GM12874 (cell line): Measurements from ENCODE around the gene SIX6.

Experiments used
- CTCF ChIP-seq: IDR thresholded peaks from 2 replicates; pipeline ENCODE4 v1.5.1; 2011; ENCODE audit warnings: low read depth, mild to moderate bottlenecking, control low read depth, low read length, moderate library complexity; ENCODE audit not compliant: insufficient read depth

Gene SIX6

GRCh38 chr14:60514741-60515491 lies 6.0 kb downstream of the SIX6 start:
- peak; percentile 59 for TF ChIP-seq CTCF

GRCh38 chr14:60515511-60516289 lies 6.8 kb downstream of the SIX6 start:
- TF ChIP-seq CTCF, result no peak

- no peak for TF ChIP-seq CTCF
These were observed 23.5 kb downstream of the SIX6 start for GRCh38 chr14:60532442-60532841.

- TF ChIP-seq CTCF, result no peak
These were observed 28.7 kb downstream of the SIX6 start for GRCh38 chr14:60537663-60538062.

- TF ChIP-seq CTCF, result no peak
These were observed 35.7 kb downstream of the SIX6 start for GRCh38 chr14:60544659-60545058.

GRCh38 chr14:60553808-60554207 lies 44.9 kb downstream of the SIX6 start:
- no peak for TF ChIP-seq CTCF

- peak; percentile 76 for TF ChIP-seq CTCF
These were observed 53.1 kb downstream of the SIX6 start for GRCh38 chr14:60561845-60562746.
